Fibroblast of lung (primary cell): ENCODE measurements around the gene THRAP3. TPM values are rescaled to one million over a fixed set of nuclear protein-coding genes. Genes with fewer than 3 reads are reported as not detected.

ENCODE experiments used
- DNase-seq, 2 donors: peaks; one replicate each; pipeline versions ENCODE4 v3.0.0 to v3.0.0-alpha.2; 2010; ENCODE audit warnings: low read depth in 2 of 2
- H2AFZ ChIP-seq: 2 replicates; pipeline ENCODE4 v1.5.1; 2012; ENCODE audit warnings: low read length, control low read depth, inconsistent platforms
- H3K27ac ChIP-seq: 2 replicates; pipeline ENCODE4 v1.5.1; 2011; ENCODE audit warnings: low read length, control low read depth; ENCODE audit not compliant: insufficient read depth
- H3K27me3 ChIP-seq: 2 replicates; pipeline ENCODE4 v1.5.1; 2011; ENCODE audit warnings: mild to moderate bottlenecking, low read length; ENCODE audit not compliant: control insufficient read depth, insufficient read depth
- H3K36me3 ChIP-seq: 2 replicates; pipeline ENCODE4 v1.5.1; 2011; ENCODE audit warnings: low read length; ENCODE audit not compliant: control insufficient read depth, insufficient read depth
- H3K4me1 ChIP-seq: 2 replicates; pipeline ENCODE4 v1.5.1; 2011; ENCODE audit warnings: low read length; ENCODE audit not compliant: control insufficient read depth, insufficient read depth; ENCODE audit errors: extremely low read depth
- H3K4me2 ChIP-seq: 2 replicates; pipeline ENCODE4 v1.5.1; 2011; ENCODE audit warnings: low read length, control low read depth; ENCODE audit not compliant: insufficient read depth; ENCODE audit errors: extremely low read depth
- H3K4me3 ChIP-seq, 4 experiments: fragments of 200-600 bp in 1 of 4; sonication (generic) in 1 of 4; replicated peaks in 1 of 4; 2 replicates each; pipeline ENCODE4 v1.5.1; 2011 to 2016; ENCODE audit warnings: low read length in 4 of 4, low read depth in 3 of 4, mild to moderate bottlenecking in 3 of 4, control low read depth in 2 of 4, inconsistent platforms in 1 of 4, mixed read lengths in 1 of 4; ENCODE audit not compliant: insufficient read depth in 1 of 4; ENCODE audit errors: control extremely low read depth in 1 of 4
- H3K79me2 ChIP-seq: 2 replicates; pipeline ENCODE4 v1.5.1; 2012; ENCODE audit warnings: mild to moderate bottlenecking, low read length, inconsistent platforms; ENCODE audit not compliant: control insufficient read depth, insufficient read depth
- H3K9ac ChIP-seq: 2 replicates; pipeline ENCODE4 v1.5.1; 2011; ENCODE audit warnings: mild to moderate bottlenecking, low read length, control low read depth; ENCODE audit not compliant: insufficient read depth
- H3K9me3 ChIP-seq: 2 replicates; pipeline ENCODE4 v1.5.1; 2012; ENCODE audit warnings: low read depth, low read length; ENCODE audit not compliant: control insufficient read depth, insufficient read depth
- H4K20me1 ChIP-seq: 2 replicates; pipeline ENCODE4 v1.5.1; 2011; ENCODE audit warnings: low read length; ENCODE audit not compliant: control insufficient read depth, insufficient read depth; ENCODE audit errors: extremely low read depth
- CTCF ChIP-seq, 2 donors: IDR thresholded peaks in 1 of 2; conservative IDR thresholded peaks in 1 of 2; 1 replicate in 1 of 2; 2 replicates in 1 of 2; pipeline ENCODE4 v1.5.1; 2011 to 2012; ENCODE audit warnings: low read length in 2 of 2, control low read depth in 1 of 2, inconsistent platforms in 1 of 2, low read depth in 1 of 2, mild to moderate bottlenecking in 1 of 2
- EZH2 ChIP-seq: IDR thresholded peaks from 2 replicates; pipeline ENCODE4 v1.5.1; 2012; ENCODE audit warnings: low read length, control low read depth, mild to moderate bottlenecking; ENCODE audit errors: missing control alignments
- polyA plus RNA-seq, 2 donors: library from polyadenylated mRNA; depleted of rRNA in 1 of 2; stranded (reverse) in 1 of 2; unstranded in 1 of 2; fragments of >200 nt; gene quantifications; 2 replicates each; pipeline ENCODE4 v1.2.1, GENCODE V29; 2011 to 2012; ENCODE audit warnings: missing spikeins in 1 of 2
- total RNA-seq: library from RNA; depleted of rRNA; stranded (reverse); fragments of >200 nt; gene quantifications from 2 replicates; pipeline ENCODE4 v1.2.1, GENCODE V29; 2014

THRAP3 gene
- total and polyA plus RNA-seq, 2 donors (not counting 1 experiment from before 2014, with no cell fraction given), result 92.5 to 97.5 TPM

- H3K4me2 ChIP-seq, result no peak overlapping the region
- H3K4me3 ChIP-seq, result no peak overlapping the region
- peaks cover 12% of the 10 kb centered on the region for H3K36me3 ChIP-seq
- TF ChIP-seq EZH2, result no peak
- no peak for TF ChIP-seq CTCF (conservative IDR thresholded peaks at IDR 0.05 in 1 of 2, IDR thresholded peaks at IDR 0.05 in 1 of 2; ENCODE audit: low read depth in 1 of 2, low read length in 2 of 2)
- no peak overlapping the region for H2AFZ ChIP-seq
- H3K9ac ChIP-seq, result no peak overlapping the region
- DNase-seq, result no peak
- H3K27me3 ChIP-seq, result no peaks in the 10 kb centered on the region
- no peaks in the 10 kb centered on the region for H4K20me1 ChIP-seq
- peaks cover under 1% of the 10 kb centered on the region for H3K4me1 ChIP-seq
- H3K27ac ChIP-seq, result no peak overlapping the region
- no peaks in the 10 kb centered on the region for H3K9me3 ChIP-seq
- no peaks in the 10 kb centered on the region for H3K79me2 ChIP-seq
These were observed 113.6 kb downstream of the THRAP3 start for GRCh38 chr1:36337830-36338229.

GRCh38 chr1:36339215-36339614 lies 115.0 kb downstream of the THRAP3 start:
- no peaks in the 10 kb centered on the region for H3K79me2 ChIP-seq
- H4K20me1 ChIP-seq, result no peaks in the 10 kb centered on the region
- no peaks in the 10 kb centered on the region for H3K27me3 ChIP-seq
- no peak overlapping the region for H3K27ac ChIP-seq
- H3K9me3 ChIP-seq, result no peaks in the 10 kb centered on the region
- H2AFZ ChIP-seq, result no peak overlapping the region
- H3K36me3 ChIP-seq, result peaks cover 23% of the 10 kb centered on the region
- H3K4me3 ChIP-seq, result no peak overlapping the region
- TF ChIP-seq EZH2 (no peak), CTCF (conservative IDR thresholded peaks at IDR 0.05 in 1 of 2, IDR thresholded peaks at IDR 0.05 in 1 of 2; ENCODE audit: low read depth in 1 of 2, low read length in 2 of 2) (no peak)
- DNase-seq, result no peak
- no peak overlapping the region for H3K4me2 ChIP-seq
- H3K9ac ChIP-seq, result no peak overlapping the region
- H3K4me1 ChIP-seq, result peaks cover 13% of the 10 kb centered on the region

- no peak for DNase-seq
- no peak overlapping the region for H2AFZ ChIP-seq
- H3K9ac ChIP-seq, result no peak overlapping the region
- no peaks in the 10 kb centered on the region for H4K20me1 ChIP-seq
- H3K27me3 ChIP-seq, result no peaks in the 10 kb centered on the region
- H3K36me3 ChIP-seq, result peaks cover 23% of the 10 kb centered on the region
- H3K4me1 ChIP-seq, result peaks cover 13% of the 10 kb centered on the region
- no peak overlapping the region for H3K4me2 ChIP-seq
- TF ChIP-seq CTCF (conservative IDR thresholded peaks at IDR 0.05 in 1 of 2, IDR thresholded peaks at IDR 0.05 in 1 of 2; ENCODE audit: low read depth in 1 of 2, low read length in 2 of 2) (no peak), EZH2 (no peak)
- no peaks in the 10 kb centered on the region for H3K9me3 ChIP-seq
- no peak overlapping the region for H3K27ac ChIP-seq
- H3K4me3 ChIP-seq, result no peak overlapping the region
- H3K79me2 ChIP-seq, result no peaks in the 10 kb centered on the region
These were observed 115.4 kb downstream of the THRAP3 start for GRCh38 chr1:36339615-36340014.
